AG04450 (cell line): Measurements from ENCODE around the gene RFC5. TPM values are rescaled to one million over a fixed set of nuclear protein-coding genes. Genes with fewer than 3 reads are reported as not detected.
"Not testable (repeated sequence)": the region's sequence is repeated elsewhere in the genome, so short reads cannot be mapped to it uniquely, and the experiment has no call there.

Source experiments
- CTCF ChIA-PET: fragments of 300-600, 350-600 bp; formaldehyde crosslinking; extraction: SDS; loops from one replicate; lab custom pipeline; 2022; ENCODE audit warnings: antibody characterized with exemption, inconsistent platforms; lab: Charles Lee
- POLR2A ChIA-PET: fragments of 350-600 bp; formaldehyde crosslinking; extraction: SDS; loops from one replicate; lab custom pipeline; 2021; ENCODE audit warnings: antibody characterized with exemption, inconsistent platforms; lab: Yijun Ruan, JAX
- DNase-seq: peaks from one replicate; pipeline ENCODE4 v3.0.0-alpha.2; 2011; ENCODE audit warnings: low read depth, low spot score
- H3K27ac ChIP-seq: one replicate; pipeline ENCODE4 v1.5.1; 2012; ENCODE audit warnings: low read depth, low read length, control low read depth
- H3K27me3 ChIP-seq: one replicate; pipeline ENCODE4 v1.6.0; 2012; ENCODE audit warnings: low read length; ENCODE audit not compliant: control insufficient read depth, insufficient read depth
- H3K4me3 ChIP-seq: 2 replicates; pipeline ENCODE4 v1.5.1; 2011; ENCODE audit warnings: mild to moderate bottlenecking, low read depth, low read length, control low read depth
- H3K9me3 ChIP-seq: 2 replicates; pipeline ENCODE4 v1.5.1; 2012; ENCODE audit warnings: low read length; ENCODE audit not compliant: control insufficient read depth, insufficient read depth
- polyA plus RNA-seq: library from polyadenylated mRNA; depleted of rRNA; stranded (reverse); fragments of >200 nt; gene quantifications from 2 replicates; pipeline ENCODE4 v1.2.3, GENCODE V29; 2011
- TF ChIP-seq, protein P1 (sequence below): IDR thresholded peaks from 2 replicates; pipeline ENCODE4 v1.5.1; 2011; ENCODE audit warnings: low read depth, low read length, control low read depth, inconsistent platforms

Gene RFC5
- polyA plus RNA-seq, 1 experiment = 10.4 TPM

DNA sequence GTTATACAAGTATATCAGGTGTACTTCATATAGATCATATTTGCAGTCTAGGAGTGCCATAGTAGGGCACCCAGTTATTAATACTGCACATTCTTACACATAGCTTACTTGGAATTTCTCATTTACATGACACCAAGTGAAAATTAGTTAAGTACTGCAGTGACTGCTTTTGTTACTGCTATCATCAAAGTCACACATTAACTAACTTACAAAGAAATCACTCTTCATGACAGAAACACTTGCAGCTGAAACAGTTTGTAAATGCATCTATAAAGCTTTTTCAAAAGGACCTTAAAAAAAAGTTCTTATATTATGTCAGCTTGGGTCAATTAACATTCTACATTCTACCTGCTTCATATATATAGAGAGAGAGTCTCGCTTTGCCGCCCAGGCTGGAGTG, 17.8 kb upstream of the RFC5 start:
- POLR2A ChIA-PET = no interaction called here
- no peaks in the 10 kb centered on the region for H3K9me3 ChIP-seq
- no peak overlapping the region for H3K4me3 ChIP-seq
- TF ChIP-seq, protein P1, sequence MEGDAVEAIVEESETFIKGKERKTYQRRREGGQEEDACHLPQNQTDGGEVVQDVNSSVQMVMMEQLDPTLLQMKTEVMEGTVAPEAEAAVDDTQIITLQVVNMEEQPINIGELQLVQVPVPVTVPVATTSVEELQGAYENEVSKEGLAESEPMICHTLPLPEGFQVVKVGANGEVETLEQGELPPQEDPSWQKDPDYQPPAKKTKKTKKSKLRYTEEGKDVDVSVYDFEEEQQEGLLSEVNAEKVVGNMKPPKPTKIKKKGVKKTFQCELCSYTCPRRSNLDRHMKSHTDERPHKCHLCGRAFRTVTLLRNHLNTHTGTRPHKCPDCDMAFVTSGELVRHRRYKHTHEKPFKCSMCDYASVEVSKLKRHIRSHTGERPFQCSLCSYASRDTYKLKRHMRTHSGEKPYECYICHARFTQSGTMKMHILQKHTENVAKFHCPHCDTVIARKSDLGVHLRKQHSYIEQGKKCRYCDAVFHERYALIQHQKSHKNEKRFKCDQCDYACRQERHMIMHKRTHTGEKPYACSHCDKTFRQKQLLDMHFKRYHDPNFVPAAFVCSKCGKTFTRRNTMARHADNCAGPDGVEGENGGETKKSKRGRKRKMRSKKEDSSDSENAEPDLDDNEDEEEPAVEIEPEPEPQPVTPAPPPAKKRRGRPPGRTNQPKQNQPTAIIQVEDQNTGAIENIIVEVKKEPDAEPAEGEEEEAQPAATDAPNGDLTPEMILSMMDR = no peak
- DNase-seq = no peak
- H3K27me3 ChIP-seq = no peaks in the 10 kb centered on the region
- H3K27ac ChIP-seq = no peak overlapping the region
- CTCF ChIA-PET = no interaction called here

DNA sequence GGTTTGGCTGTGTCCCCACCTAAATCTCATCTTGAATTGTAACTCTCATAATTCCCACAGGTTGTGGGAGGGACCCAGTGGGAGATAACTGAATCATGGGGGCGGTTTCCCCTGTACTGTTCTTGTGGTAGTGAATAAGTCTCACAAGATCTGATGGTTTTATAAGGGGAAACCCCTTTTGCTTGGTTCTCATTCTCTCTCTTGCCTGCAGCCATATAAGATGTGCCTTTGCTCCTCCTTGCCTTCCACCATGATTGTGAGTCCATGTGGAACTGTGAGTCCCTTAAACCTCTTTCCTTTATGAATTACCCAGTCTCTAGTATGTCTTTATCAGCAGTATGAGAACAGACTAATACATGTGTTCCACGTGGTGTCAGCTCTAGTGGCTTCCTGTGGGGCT, 16.7 kb upstream of the RFC5 start:
- H3K4me3 ChIP-seq, H3K27me3 ChIP-seq, DNase-seq, H3K27ac ChIP-seq, POLR2A ChIA-PET, H3K9me3 ChIP-seq: not testable (repeated sequence)
- CTCF ChIA-PET = interaction anchor here (0.7 kb wide), 1 partner anchor 1178 kb away, joined by 3 read pairs; no protein-coding TSS in a partner anchor

DNA sequence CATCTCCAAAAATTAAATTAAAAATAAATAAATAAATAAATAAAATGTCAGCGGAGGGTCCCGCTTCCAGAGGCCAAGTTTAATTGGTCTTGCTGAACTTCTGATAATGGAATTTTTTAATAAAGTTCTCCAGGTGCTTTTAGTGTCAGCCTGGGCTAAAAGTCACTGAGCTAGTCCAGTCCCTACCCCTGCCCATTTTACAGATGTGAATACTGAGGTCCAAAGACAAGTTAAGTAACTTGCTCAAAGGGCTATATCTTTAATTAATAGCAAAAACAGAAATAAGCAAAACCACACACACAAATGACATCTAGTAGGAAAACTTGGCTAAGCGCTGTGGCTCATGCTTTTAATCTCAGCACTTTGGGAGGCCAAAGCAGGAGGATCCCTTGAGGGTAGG, 5.6 kb upstream of the RFC5 start:
- ChIA-PET POLR2A (no interaction called here), CTCF (no interaction called here)
- DNase-seq = no peak
- TF ChIP-seq, protein P1 = no peak
- Histone ChIP-seq H3K4me3 (no peak overlapping the region), H3K9me3 (no peaks in the 10 kb centered on the region), H3K27me3 (peaks cover 2% of the 10 kb centered on the region), H3K27ac (no peak overlapping the region)

DNA sequence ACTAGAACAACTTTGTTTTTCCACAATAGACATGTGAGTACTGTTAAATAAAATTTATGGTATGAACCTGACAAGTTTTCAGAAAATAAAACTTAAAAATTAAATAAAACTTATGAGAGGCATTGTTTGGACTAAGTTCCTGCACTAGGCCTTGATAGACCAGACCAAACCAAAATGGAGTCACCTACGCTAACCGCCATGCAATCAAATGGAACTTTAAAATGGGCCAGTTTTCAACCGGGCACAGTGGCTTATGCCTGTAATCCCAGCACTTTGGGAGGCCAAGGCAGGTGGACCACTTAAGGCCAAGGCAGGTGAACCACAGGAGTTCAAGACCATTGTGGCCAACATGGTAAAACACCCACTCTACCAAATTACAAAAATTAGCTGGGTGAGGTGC, 5.1 kb upstream of the RFC5 start:
- ChIA-PET CTCF (no interaction called here), POLR2A (no interaction called here)
- no peak for DNase-seq
- Histone ChIP-seq H3K27ac (no peak overlapping the region), H3K9me3 (no peaks in the 10 kb centered on the region), H3K27me3 (peaks cover 2% of the 10 kb centered on the region), H3K4me3 (no peak overlapping the region)
- TF ChIP-seq, protein P1 = no peak

DNA sequence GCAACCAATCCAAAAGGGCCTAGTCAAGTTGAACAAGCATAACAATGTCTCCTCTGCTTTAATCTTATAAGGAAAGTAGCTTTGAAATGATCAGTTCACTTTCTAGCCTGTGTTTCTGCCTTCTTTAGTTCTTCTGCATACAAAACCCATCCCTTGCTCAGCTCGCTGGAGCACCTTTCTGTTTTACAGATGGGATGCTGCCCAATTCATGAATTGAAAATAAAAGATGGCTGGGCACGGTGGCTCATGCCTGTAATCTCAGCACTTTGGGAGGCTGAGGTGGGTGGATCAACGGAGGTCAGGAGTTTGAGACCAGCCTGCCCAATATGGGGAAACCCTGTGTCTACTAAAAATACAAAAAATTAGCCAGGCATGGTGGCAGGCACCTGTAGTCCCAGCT, 4.5 kb upstream of the RFC5 start:
- Histone ChIP-seq H3K9me3 (no peaks in the 10 kb centered on the region; the same call in 1 of the 2 replicates), H3K27ac (no peak overlapping the region), H3K4me3 (no peak overlapping the region), H3K27me3 (peaks cover 2% of the 10 kb centered on the region)
- TF ChIP-seq, protein P1 = no peak
- ChIA-PET CTCF (no interaction called here), POLR2A (no interaction called here)
- no peak for DNase-seq

DNA sequence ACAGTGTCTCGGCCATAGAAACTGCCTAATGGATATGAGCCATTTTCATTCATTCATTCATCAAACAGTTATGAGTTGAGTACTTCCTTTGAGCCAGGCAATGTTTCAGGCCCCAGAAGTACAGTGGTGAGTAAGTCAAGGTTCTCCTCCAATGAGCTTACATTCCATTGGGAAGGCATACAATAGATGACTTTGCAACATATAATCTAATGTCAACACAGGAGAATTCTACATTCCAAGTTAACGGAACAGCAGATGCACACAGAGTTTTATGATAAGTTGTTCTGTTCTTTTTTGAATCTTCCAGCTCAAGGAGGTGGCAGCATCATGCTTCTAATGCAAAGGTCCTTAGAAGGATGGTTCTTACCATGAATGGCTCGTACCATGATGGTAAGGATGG, 3.2 kb upstream of the RFC5 start:
- no peaks in the 10 kb centered on the region; the same call in 1 of the 2 replicates for H3K9me3 ChIP-seq
- CTCF ChIA-PET = no interaction called here
- no peak overlapping the region for H3K4me3 ChIP-seq
- no peak overlapping the region for H3K27ac ChIP-seq
- no peak for DNase-seq
- POLR2A ChIA-PET = no interaction called here
- TF ChIP-seq, protein P1 = no peak
- H3K27me3 ChIP-seq = peaks cover 2% of the 10 kb centered on the region
